ENCODE results near the gene CDK14. TPM values are rescaled to one million over a fixed set of nuclear protein-coding genes. Genes with fewer than 3 reads are reported as not detected.

Gene CDK14
- total RNA-seq, 2 donors from 2014 or later, result 8.7 to 13.4 TPM

GRCh38 chr7:90739716-90740115, 143.6 kb downstream of the CDK14 start:
- Histone ChIP-seq H3K4me3 (ENCODE audit: low read length) (no peak overlapping the region), H3K9me3 (ENCODE audit: control insufficient read depth, low read length) (no peaks in the 10 kb centered on the region), H3K27ac (ENCODE audit: low read depth, low read length) (no peak overlapping the region), H3K9ac (ENCODE audit: extremely low read depth, low read length, poor library complexity, severe bottlenecking) (no peak overlapping the region), H3K27me3 (ENCODE audit: control insufficient read depth, insufficient read depth, low read length, poor library complexity, severe bottlenecking) (no peaks in the 10 kb centered on the region), H3K36me3 (ENCODE audit: control insufficient read depth, insufficient read depth, low read length) (no peaks in the 10 kb centered on the region), H3K4me1 (ENCODE audit: control insufficient read depth, insufficient read depth, low read length) (no peaks in the 10 kb centered on the region)
- H3K9me3 Mint-ChIP-seq, result no peaks in the 10 kb centered on the region
- peaks cover 3% of the 10 kb centered on the region for H3K4me1 Mint-ChIP-seq
- H3K36me3 Mint-ChIP-seq (ENCODE audit: low read depth), result no peaks in the 10 kb centered on the region
- no peak for DNase-seq
- no peak overlapping the region for H3K27ac Mint-ChIP-seq
- TF ChIP-seq CTCF (conservative IDR thresholded peaks at IDR 0.05), result no peak
- 95 to 100% methylated on average over 1 to 2 of the region's 2 CpGs for WGBS, 2 experiments (ENCODE audit: insufficient coverage in 1 of 2, insufficient read length in 1 of 2)
- H3K27me3 Mint-ChIP-seq (ENCODE audit: insufficient read depth), result no peaks in the 10 kb centered on the region
- H3K4me3 Mint-ChIP-seq, result no peak overlapping the region

- H3K27ac ChIP-seq (ENCODE audit: low read depth, low read length), result no peak overlapping the region
- H3K9ac ChIP-seq (ENCODE audit: extremely low read depth, low read length, poor library complexity, severe bottlenecking), result no peak overlapping the region
- Mint-ChIP-seq H3K27ac (no peak overlapping the region), H3K4me3 (no peak overlapping the region), H3K4me1 (peaks cover 3% of the 10 kb centered on the region), H3K36me3 (ENCODE audit: low read depth) (no peaks in the 10 kb centered on the region), H3K27me3 (ENCODE audit: insufficient read depth) (no peaks in the 10 kb centered on the region), H3K9me3 (peaks cover 3% of the 10 kb centered on the region)
- DNase-seq, result no peak
- H3K36me3 ChIP-seq (ENCODE audit: control insufficient read depth, insufficient read depth, low read length), result no peaks in the 10 kb centered on the region
- no peaks in the 10 kb centered on the region for H3K9me3 ChIP-seq (ENCODE audit: control insufficient read depth, low read length)
- no peak overlapping the region for H3K4me3 ChIP-seq (ENCODE audit: low read length)
- no peaks in the 10 kb centered on the region for H3K27me3 ChIP-seq (ENCODE audit: control insufficient read depth, insufficient read depth, low read length, poor library complexity, severe bottlenecking)
- TF ChIP-seq CTCF (conservative IDR thresholded peaks at IDR 0.05), result no peak
- H3K4me1 ChIP-seq (ENCODE audit: control insufficient read depth, insufficient read depth, low read length), result no peaks in the 10 kb centered on the region
- 77 to 92% methylated on average over 2 to 3 of the region's 3 CpGs for WGBS, 2 experiments (ENCODE audit: insufficient coverage in 1 of 2, insufficient read length in 1 of 2)
These were observed 144.3 kb downstream of the CDK14 start for GRCh38 chr7:90740386-90740785.

- no peak overlapping the region for H3K9ac ChIP-seq (ENCODE audit: extremely low read depth, low read length, poor library complexity, severe bottlenecking)
- H3K27me3 ChIP-seq (ENCODE audit: control insufficient read depth, insufficient read depth, low read length, poor library complexity, severe bottlenecking), result no peaks in the 10 kb centered on the region
- H3K4me3 Mint-ChIP-seq, result no peak overlapping the region
- no peak for TF ChIP-seq CTCF (conservative IDR thresholded peaks at IDR 0.05)
- no peaks in the 10 kb centered on the region for H3K36me3 ChIP-seq (ENCODE audit: control insufficient read depth, insufficient read depth, low read length)
- H3K9me3 ChIP-seq (ENCODE audit: control insufficient read depth, low read length), result no peaks in the 10 kb centered on the region
- DNase-seq, result no peak
- H3K4me3 ChIP-seq (ENCODE audit: low read length), result no peak overlapping the region
- H3K27me3 Mint-ChIP-seq (ENCODE audit: insufficient read depth), result no peaks in the 10 kb centered on the region
- no peaks in the 10 kb centered on the region for H3K36me3 Mint-ChIP-seq (ENCODE audit: low read depth)
- H3K4me1 ChIP-seq (ENCODE audit: control insufficient read depth, insufficient read depth, low read length), result no peaks in the 10 kb centered on the region
- H3K9me3 Mint-ChIP-seq, result peaks cover 3% of the 10 kb centered on the region
- WGBS, 2 experiments (ENCODE audit: insufficient coverage in 1 of 2, insufficient read length in 1 of 2), result 33% methylated on average over 1 of the region's 1 CpG; no CpG with 5 or more reads in 1 of the 2 experiments
- H3K4me1 Mint-ChIP-seq, result peaks cover 3% of the 10 kb centered on the region
- H3K27ac ChIP-seq (ENCODE audit: low read depth, low read length), result no peak overlapping the region
- no peak overlapping the region for H3K27ac Mint-ChIP-seq
These were observed 147.5 kb downstream of the CDK14 start for GRCh38 chr7:90743626-90744025.
